ENCODE results near the gene CRMP1.

DNA sequence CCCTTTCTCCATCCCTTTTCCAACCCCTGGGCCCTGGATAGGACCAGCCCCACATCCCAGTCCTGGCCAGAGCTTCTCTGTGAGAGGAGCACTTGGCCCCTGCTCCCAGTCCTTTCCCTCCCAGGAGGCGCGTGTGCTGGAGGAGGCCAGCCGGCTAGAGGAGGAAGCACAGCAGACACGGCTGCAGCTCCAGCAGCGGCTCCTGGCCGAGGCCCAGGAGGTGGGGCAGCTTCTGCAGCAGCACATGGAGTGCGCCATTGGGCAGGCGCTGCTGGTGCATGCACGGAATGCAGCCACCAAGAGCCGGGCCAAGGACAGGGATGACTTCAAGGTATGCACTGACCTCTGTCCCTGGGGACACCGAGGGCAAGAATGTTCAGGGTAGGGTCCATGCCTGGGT, 94.4 kb downstream of the CRMP1 start:
- no peak for TF ChIP-seq EP300 (IDR thresholded peaks at IDR 0.05)
- TF ChIP-seq, protein P1, sequence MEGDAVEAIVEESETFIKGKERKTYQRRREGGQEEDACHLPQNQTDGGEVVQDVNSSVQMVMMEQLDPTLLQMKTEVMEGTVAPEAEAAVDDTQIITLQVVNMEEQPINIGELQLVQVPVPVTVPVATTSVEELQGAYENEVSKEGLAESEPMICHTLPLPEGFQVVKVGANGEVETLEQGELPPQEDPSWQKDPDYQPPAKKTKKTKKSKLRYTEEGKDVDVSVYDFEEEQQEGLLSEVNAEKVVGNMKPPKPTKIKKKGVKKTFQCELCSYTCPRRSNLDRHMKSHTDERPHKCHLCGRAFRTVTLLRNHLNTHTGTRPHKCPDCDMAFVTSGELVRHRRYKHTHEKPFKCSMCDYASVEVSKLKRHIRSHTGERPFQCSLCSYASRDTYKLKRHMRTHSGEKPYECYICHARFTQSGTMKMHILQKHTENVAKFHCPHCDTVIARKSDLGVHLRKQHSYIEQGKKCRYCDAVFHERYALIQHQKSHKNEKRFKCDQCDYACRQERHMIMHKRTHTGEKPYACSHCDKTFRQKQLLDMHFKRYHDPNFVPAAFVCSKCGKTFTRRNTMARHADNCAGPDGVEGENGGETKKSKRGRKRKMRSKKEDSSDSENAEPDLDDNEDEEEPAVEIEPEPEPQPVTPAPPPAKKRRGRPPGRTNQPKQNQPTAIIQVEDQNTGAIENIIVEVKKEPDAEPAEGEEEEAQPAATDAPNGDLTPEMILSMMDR (IDR thresholded peaks at IDR 0.05): no peak

Measured in upper lobe of left lung (tissue), 4 donors.